ENCODE measurements around the gene SH3D21. TPM values are rescaled to one million over a fixed set of nuclear protein-coding genes. Genes with fewer than 3 reads are reported as not detected.
A peak's percentile ranks its signal among the peaks of the same experiment; 100 is the strongest.

Gene SH3D21
- total and polyA plus RNA-seq, 7 donors, result 0.16 to 7.4 (median 1.8) TPM

DNA sequence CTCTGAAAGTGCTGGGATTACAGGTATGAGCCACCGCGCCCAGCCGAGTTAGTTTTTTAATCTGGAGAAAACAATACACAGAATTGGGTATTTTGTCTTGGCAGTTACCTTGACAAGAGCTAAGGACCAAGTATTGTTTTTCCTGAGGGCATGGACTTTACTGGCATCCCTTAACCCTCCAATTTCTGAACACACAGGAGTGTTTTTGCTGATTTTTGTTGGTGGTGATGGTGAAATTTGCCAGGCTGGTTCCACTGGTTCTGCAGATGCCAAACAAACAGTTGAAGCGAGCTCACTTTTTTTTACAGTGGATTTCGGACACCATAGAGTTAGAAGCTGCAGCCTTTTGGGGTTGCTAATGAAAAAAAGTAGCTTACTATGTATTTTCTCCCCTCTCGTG is 37.2 kb upstream of the SH3D21 start:
- Histone ChIP-seq H3K27me3 (no peaks in the 10 kb centered on the region), H3K4me3 (no peak overlapping the region), H3K4me1 (peaks cover 0 to 25% (median 19%) of the 10 kb centered on the region in 4 donors), H3K27ac (no peak overlapping the region), H3K36me3 (peaks cover 0 to 16% (median 0%) of the 10 kb centered on the region in 4 donors), H3K9me3 (no peaks in the 10 kb centered on the region)
- TF ChIP-seq POLR2A (IDR thresholded peaks at IDR 0.05) (no peak), POLR2AphosphoS5 (IDR thresholded peaks at IDR 0.05) (no peak), EP300 (IDR thresholded peaks at IDR 0.05) (no peak)
- TF ChIP-seq, protein P1, sequence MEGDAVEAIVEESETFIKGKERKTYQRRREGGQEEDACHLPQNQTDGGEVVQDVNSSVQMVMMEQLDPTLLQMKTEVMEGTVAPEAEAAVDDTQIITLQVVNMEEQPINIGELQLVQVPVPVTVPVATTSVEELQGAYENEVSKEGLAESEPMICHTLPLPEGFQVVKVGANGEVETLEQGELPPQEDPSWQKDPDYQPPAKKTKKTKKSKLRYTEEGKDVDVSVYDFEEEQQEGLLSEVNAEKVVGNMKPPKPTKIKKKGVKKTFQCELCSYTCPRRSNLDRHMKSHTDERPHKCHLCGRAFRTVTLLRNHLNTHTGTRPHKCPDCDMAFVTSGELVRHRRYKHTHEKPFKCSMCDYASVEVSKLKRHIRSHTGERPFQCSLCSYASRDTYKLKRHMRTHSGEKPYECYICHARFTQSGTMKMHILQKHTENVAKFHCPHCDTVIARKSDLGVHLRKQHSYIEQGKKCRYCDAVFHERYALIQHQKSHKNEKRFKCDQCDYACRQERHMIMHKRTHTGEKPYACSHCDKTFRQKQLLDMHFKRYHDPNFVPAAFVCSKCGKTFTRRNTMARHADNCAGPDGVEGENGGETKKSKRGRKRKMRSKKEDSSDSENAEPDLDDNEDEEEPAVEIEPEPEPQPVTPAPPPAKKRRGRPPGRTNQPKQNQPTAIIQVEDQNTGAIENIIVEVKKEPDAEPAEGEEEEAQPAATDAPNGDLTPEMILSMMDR (IDR thresholded peaks at IDR 0.05), result no peak
- DNase-seq, result no peak
- intact Hi-C loops (cut with DNase I), result loop anchor here (5.0 kb wide), 1 partner anchor 37 kb away; no protein-coding TSS in a partner anchor
- 32 to 77% methylated on average over 6 of the region's 6 CpGs for WGBS, 2 donors

DNA sequence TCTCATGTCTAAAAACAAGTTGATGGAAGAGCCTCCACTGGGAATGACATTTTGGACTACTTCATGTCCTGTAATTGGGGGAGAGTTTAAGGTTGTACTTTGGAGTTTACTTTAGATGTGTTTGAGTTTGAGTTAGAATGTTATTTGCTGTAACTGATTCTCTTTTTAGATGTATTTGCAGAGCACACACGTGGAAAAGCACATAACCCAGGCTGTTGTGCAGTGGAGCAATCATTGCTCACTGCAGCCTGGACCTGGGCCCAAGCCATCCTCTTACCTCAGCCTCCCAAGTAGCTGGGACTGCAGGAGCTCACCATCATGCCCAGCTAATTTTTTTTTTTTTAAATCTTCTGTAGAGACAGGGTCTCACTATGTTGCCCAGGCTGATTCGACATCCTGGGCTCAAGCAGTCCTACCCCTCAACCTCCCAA is 36.7 kb upstream of the SH3D21 start:
- 15 to 71% methylated on average over 2 of the region's 2 CpGs for WGBS, 2 donors
- DNase-seq, result no peak
- Histone ChIP-seq H3K36me3 (peaks cover 0 to 16% (median 0%) of the 10 kb centered on the region in 4 donors), H3K27ac (no peak overlapping the region), H3K4me3 (no peak overlapping the region), H3K4me1 (peaks cover 0 to 25% (median 19%) of the 10 kb centered on the region in 4 donors), H3K9me3 (no peaks in the 10 kb centered on the region), H3K27me3 (no peaks in the 10 kb centered on the region)
- TF ChIP-seq POLR2AphosphoS5 (IDR thresholded peaks at IDR 0.05), result no peak
- TF ChIP-seq POLR2A (IDR thresholded peaks at IDR 0.05), result no peak
- intact Hi-C loops (cut with DNase I), result loop anchor here (5.0 kb wide), 1 partner anchor 37 kb away; no protein-coding TSS in a partner anchor

DNA sequence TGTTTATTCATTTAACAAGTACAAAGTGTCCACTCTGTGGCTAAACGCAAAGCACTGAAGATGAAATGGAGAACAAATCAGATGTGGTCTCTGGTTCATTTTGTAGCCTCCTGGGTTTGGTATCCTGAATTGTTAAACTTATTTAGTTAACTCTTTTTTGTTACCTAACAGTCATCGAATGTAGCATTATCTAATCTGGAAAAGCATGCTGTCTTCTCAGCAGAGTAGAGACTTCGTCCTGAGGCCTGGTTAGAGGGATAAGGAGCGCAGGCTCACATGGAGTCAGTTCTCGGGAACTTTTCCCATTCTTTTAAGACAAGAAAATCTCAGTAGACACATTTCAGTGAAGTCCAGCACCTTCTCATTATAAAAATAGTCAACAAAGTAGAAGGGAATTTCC is 33.1 kb upstream of the SH3D21 start:
- no peak for DNase-seq
- Histone ChIP-seq H3K36me3 (peaks cover 0 to 11% (median 0%) of the 10 kb centered on the region in 4 donors), H3K4me1 (peaks cover 0 to 19% (median 13%) of the 10 kb centered on the region in 4 donors), H3K27ac (peak overlapping the region in 1 of 4 donors; percentile 21), H3K27me3 (no peaks in the 10 kb centered on the region), H3K9me3 (no peaks in the 10 kb centered on the region), H3K4me3 (no peak overlapping the region)
- intact Hi-C loops (cut with DNase I), result no loop called here
- 93 to 94% methylated on average over 5 of the region's 5 CpGs for WGBS, 2 donors
- TF ChIP-seq POLR2A (IDR thresholded peaks at IDR 0.05), result no peak
- TF ChIP-seq, protein P1 (IDR thresholded peaks at IDR 0.05), result no peak
- no peak for TF ChIP-seq EP300 (IDR thresholded peaks at IDR 0.05)
- TF ChIP-seq POLR2AphosphoS5 (IDR thresholded peaks at IDR 0.05), result no peak

DNA sequence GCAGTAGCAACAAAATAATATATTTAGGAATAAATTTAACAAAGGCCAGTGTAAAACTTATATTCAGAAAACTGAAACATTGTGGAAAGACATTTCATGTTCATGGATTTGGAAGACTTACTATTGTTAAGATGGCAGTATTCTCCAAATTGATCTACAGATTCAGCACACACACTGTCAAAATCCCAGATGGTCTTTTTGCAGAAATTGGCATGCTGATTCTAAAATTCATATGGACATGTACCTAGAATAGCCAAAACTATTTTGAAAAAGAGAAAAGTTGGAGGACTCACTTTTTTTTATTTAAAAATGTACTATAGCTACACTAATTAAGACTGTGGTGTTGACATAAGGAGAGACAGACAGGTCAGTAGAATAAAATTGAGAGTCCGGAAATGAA is 32.0 kb upstream of the SH3D21 start:
- no peak for DNase-seq
- peaks cover 0 to 26% (median 22%) of the 10 kb centered on the region in 4 donors for H3K4me1 ChIP-seq
- no peak for TF ChIP-seq POLR2A (IDR thresholded peaks at IDR 0.05)
- no peak for TF ChIP-seq EP300 (IDR thresholded peaks at IDR 0.05)
- TF ChIP-seq, protein P1 (IDR thresholded peaks at IDR 0.05), result no peak
- TF ChIP-seq POLR2AphosphoS5 (IDR thresholded peaks at IDR 0.05), result no peak
- peaks cover 0 to 11% (median 0%) of the 10 kb centered on the region in 4 donors for H3K36me3 ChIP-seq
- 88 to 98% methylated on average over 1 of the region's 1 CpG for WGBS, 2 donors
- H3K9me3 ChIP-seq, result no peaks in the 10 kb centered on the region
- H3K27ac ChIP-seq, result no peak overlapping the region
- no peak overlapping the region for H3K4me3 ChIP-seq
- intact Hi-C loops (cut with DNase I), result no loop called here
- H3K27me3 ChIP-seq, result no peaks in the 10 kb centered on the region

DNA sequence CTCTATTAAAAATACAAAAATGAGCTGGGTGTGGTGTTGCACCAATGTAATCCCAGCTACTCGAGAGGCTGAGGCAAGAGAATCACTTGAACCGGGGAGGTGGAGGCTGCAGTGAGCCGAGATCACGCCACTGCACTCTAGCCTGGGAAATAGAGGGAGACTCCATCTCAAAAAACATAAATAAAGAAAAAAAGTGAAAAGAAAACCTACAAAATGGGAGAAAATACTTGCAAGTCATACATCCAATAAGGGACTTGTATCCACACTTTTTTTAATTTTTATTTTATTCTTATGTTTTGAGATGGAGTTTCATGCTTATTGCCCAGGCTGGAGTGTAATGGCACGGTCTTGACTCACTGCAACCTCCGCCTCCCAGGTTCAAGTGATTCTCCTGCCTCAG is 29.5 kb upstream of the SH3D21 start:
- Histone ChIP-seq H3K4me1 (peaks cover 0 to 47% (median 37%) of the 10 kb centered on the region in 4 donors), H3K27me3 (no peaks in the 10 kb centered on the region), H3K27ac (no peak overlapping the region), H3K9me3 (no peaks in the 10 kb centered on the region), H3K4me3 (no peak overlapping the region), H3K36me3 (no peaks in the 10 kb centered on the region)
- no peak for DNase-seq
- WGBS, 2 donors, result 95 to 96% methylated on average over 6 of the region's 6 CpGs
- TF ChIP-seq EP300 (IDR thresholded peaks at IDR 0.05) (no peak), POLR2A (IDR thresholded peaks at IDR 0.05) (no peak), POLR2AphosphoS5 (IDR thresholded peaks at IDR 0.05) (no peak)
- TF ChIP-seq, protein P1 (IDR thresholded peaks at IDR 0.05), result no peak
- intact Hi-C loops (cut with DNase I), result no loop called here

Data from sigmoid colon (tissue), 7 donors.